SH-SY5Y (cell line): ENCODE data around the gene ENHO.

Source experiments
- GATA2 ChIP-seq: IDR thresholded peaks from 2 replicates; pipeline ENCODE4 v1.6.1; 2011; ENCODE audit warnings: mild to moderate bottlenecking, low read depth, low read length
- GATA3 ChIP-seq: IDR thresholded peaks from 2 replicates; pipeline ENCODE4 v1.6.1; 2011; ENCODE audit warnings: low read depth, mild to moderate bottlenecking, low read length, moderate library complexity

DNA sequence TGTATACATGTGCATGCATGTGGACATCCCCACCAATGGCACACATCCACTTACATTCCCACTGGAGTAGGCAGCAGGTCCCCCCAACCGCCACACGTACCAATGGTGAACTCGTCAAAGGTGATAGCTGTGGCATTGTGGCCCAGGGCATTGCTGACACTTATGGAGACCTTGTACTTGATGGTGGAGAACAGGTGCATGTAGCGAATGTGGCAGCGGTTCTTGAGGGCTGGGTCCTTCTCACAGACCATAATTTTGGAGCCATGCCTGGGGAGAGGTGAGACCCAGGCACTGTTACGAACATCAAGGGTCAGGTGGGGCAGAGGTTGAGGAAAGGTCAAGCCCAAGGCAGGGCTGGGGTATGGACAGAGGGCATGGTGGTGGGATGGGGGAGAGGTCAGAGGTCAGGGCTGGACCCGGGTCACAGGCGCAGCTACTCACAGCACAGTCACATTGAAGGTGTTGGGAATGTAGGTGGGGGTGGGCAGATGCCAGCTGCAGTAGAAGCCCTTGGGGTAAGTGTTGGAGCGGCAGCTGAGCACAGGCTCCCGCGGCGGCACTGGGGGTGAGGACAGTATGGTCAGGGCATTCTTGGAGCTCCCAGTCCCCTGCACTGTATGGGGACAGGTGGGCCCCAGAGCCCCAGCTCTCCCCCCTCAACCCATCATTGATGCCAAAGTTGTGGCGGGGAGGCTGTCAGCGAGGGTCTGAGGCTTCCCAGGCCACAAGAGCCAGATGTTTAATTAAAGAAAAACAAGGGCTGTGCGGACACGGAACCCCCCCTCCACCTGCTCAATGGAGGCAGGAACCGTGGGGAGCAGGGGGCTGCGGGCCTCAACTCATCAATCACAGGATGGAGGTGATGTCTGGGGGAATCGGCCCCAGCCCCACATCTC lies 34.9 kb upstream of the ENHO start:
- no peak for TF ChIP-seq GATA3
- TF ChIP-seq GATA2, result no peak
